ENCODE results near the gene FBLN2.

FBLN2 gene

GRCh38 chr3:13627681-13628080 lies 78.8 kb downstream of the FBLN2 start:
- no peak for DNase-seq

DNA sequence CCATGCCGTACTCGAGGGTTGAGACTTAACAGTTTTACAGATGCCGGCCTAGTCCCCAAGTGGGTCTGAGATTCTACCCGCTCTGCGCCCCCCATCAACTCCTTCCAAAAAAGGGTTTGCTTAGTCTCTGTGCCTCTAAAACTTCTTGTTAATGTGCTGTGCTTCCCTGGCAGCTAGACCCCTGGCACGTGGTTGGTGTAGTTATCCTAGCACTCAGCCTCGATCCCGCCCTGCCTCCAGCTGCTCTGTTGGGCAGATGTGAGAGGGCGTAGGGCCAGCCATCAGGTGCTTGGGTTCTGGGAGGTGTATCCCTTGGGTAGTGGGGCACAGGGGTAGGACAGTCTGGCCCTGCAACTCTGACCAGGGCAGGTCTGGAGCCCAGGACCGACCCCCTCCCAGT lies 79.5 kb downstream of the FBLN2 start:
- no peak for DNase-seq

DNA sequence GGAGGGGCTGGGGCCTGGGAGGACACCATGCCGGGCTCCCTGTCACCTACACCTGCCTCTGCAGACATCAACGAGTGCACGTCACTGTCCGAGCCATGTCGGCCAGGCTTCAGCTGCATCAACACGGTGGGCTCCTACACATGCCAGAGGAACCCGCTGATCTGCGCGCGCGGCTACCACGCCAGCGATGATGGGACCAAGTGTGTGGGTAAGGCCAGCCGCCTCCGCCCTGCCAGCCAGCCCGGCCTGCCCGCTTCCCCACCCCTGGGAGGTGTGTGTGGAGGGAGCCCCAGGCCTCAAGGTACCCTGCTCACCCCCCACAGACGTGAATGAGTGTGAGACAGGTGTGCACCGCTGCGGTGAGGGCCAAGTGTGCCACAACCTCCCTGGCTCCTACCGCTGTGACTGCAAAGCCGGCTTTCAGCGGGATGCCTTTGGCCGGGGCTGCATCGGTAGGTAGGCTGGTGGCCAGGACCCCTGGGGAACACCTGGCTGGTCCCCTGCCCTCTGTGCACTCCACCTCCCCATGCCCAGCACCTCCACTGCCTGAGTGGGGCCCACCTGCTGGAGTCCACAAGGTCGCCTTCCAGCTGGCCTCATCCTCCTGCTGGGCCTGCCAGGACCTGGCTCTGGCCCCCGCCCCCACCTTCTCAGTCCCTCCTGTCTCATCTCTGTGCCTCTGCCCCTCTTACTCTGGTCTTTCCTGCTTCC lies 80.1 kb downstream of the FBLN2 start:
- no peak for DNase-seq

- DNase-seq: no peak
Observed at GRCh38 chr3:13629644-13630043, 80.7 kb downstream of the FBLN2 start.

- DNase-seq: no peak
Observed at GRCh38 chr3:13631256-13631655, 82.3 kb downstream of the FBLN2 start.

- DNase-seq: no peak
Observed at GRCh38 chr3:13633176-13633575, 84.3 kb downstream of the FBLN2 start.

DNA sequence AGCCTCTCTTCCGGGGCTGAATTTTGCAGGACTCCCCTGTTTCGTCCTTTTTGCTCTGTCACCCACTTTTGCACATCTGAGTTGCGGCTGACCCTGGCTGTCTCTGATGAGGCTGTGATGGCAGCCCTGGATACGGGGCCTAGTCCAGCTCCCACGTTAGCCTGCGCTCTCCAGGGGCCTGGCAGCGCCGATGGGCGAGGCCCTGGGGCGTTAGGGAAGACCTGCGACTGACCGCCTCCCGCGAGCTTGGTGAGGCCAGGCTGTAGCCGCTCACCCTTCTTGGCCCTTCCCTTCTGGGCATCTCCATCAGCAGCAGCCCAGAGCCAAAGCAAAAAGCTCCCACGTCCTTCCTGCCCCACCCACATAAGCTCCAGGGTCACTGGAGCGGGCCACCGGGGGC lies 85.2 kb downstream of the FBLN2 start:
- DNase-seq: no peak

- no peak for DNase-seq
Observed at GRCh38 chr3:13634615-13635014, 85.7 kb downstream of the FBLN2 start.

GRCh38 chr3:13636186-13636585 lies 87.3 kb downstream of the FBLN2 start:
- no peak for DNase-seq

DNA sequence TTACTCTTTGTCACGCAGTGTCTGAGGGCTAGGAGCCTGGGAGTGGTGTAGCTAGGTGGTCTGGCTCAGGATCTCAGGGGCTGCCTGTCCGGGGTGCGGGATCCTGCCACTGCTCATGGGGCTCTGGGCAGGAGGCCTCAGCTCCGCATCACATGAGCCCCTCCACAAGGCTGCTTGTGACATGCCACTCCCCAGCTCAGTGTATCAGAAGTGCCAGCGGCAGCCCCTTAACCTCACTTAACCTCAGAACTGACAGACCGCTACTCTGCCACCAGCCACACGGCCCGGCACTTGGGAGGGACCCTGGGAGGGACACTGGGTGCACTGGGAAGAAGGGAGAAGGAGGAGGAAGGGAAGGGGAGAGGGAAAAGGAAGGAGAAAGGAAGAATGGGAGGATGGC lies 87.9 kb downstream of the FBLN2 start:
- DNase-seq: no peak

- DNase-seq: no peak
Observed at GRCh38 chr3:13637311-13637891, 88.5 kb downstream of the FBLN2 start.

GRCh38 chr3:13637953-13638352 lies 89.0 kb downstream of the FBLN2 start:
- DNase-seq: no peak

DNA sequence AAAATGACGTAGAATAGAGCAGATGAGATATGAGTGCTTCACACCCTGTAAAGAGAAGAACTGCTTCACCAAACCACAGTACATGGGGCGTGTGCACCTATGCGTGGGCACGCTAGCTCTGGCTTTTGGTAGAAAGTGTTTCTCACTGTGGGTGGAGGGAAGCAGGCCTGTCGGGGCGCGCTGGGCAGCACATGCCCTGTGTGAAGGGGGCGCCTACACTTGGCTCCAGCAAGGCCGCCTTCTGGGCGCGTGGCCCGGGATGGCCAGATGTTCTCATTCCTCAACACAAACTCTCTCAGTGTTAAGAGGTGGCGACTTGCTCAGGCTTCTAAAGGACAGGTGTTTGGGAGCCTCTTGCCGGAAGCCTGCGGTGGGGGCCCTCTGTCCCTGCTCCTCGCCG lies 90.0 kb downstream of the FBLN2 start:
- no peak for DNase-seq

- no peak for DNase-seq
Observed at GRCh38 chr3:13642597-13642996, 93.7 kb downstream of the FBLN2 start.

GRCh38 chr3:13644341-13645117 lies 95.6 kb downstream of the FBLN2 start:
- DNase-seq: peak; percentile 18

- no peak for DNase-seq
Observed at GRCh38 chr3:13645801-13646637, 97.1 kb downstream of the FBLN2 start.

GRCh38 chr3:13647298-13648059 lies 98.6 kb downstream of the FBLN2 start:
- peak; percentile 40 for DNase-seq

GRCh38 chr3:13648060-13649001 lies 99.4 kb downstream of the FBLN2 start:
- DNase-seq: peak; percentile 67

DNA sequence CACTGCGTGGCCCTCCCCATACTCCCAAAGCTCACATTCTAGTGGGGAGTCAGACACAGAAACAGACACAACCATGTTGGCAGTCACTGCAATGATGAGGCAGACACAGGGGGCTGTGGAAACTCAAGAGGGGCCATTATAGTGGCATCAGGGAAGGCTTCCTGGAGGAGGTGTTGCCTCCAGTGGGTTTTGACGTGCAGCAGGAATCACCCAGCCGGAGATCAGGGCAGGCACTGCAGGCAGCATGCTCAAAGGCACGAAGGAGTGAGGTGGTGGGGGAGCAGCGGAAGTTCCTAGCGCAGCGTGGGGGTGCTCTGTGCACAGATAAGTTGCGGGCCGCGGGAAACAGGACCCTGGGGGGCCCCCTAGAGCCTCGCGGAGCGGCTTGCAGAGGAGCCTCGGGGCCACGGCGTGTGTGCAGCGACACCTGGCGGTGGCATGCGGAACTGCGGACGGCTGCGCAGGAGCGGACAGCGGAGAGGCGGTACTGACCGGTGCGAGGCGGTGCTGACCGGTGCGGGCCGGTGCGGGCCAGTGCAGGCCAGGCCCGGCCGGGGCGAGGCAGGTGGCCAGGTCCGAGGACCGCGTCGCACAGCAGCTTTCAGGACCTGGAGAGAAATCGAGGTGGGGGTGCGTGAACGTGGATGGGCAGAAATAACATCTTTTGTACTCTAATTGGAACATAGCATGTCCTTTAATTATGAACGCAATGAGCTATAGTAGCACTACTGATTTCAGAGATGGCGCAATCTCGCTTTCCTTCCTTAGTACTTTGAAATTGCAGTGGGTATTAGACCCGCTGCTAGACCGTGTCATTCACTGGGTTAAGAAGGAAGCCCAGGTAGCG lies 101.5 kb downstream of the FBLN2 start:
- DNase-seq: peak; percentile 70

DNA sequence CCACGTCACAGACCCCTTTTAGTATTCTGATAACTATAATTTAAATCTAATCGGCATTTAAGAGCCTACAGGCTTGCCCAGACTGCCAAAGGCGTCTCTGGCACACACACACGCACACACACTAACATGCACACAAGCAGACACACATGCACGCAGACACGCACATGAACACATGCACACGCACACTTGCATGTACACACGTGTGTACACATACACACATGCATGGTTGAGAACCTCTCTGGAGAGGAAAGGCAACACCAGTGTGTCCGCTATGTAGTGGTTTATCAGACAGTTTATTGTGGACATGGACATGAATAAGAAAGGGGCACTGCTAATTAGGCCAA lies 102.1 kb downstream of the FBLN2 start:
- DNase-seq: no peak

All from fibroblast of skin of abdomen (primary cell).